ENCODE results near the gene ACVR1. TPM values are rescaled to one million over a fixed set of nuclear protein-coding genes. Genes with fewer than 3 reads are reported as not detected.

Gene ACVR1
- total and polyA plus RNA-seq, 2 donors (not counting 3 experiments of a cell fraction or from before 2014, with no cell fraction given) = 24.8 to 33.6 TPM

DNA sequence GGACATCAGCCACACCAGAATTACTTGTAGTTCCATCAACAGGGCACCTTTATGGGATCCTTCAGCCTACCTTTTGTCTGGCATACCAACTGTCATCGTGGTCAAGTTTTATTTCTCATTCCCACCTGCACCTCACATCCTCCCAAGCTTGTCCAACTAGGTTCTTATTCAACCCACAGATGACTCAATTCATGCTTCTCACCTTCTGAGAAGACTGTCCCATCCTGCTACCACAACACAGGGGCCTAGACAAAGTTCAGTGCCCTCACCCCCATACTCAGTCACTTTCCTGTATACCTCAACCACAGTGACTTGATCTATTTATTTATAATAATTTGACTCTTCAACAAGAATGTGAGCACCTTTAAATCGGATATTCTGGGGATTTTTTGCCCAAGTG, 133.1 kb downstream of the ACVR1 start:
- ChIA-PET CTCF (no interaction called here), POLR2A (no interaction called here)
- TF ChIP-seq GATA2 (IDR thresholded peaks at IDR 0.05; ENCODE audit: insufficient read depth, insufficient read length, low read depth, low read length) = no peak
- no peak for TF ChIP-seq JUN (IDR thresholded peaks at IDR 0.05; ENCODE audit: borderline replicate concordance, insufficient read depth, insufficient read length, low read depth)
- TF ChIP-seq POLR2A (IDR thresholded peaks at IDR 0.05; ENCODE audit: low read depth, low read length) = no peak
- no peak for TF ChIP-seq POLR2AphosphoS5 (IDR thresholded peaks at IDR 0.05; ENCODE audit: insufficient read depth, low read depth, low read length)
- TF ChIP-seq EZH2 (IDR thresholded peaks at IDR 0.05; ENCODE audit: borderline replicate concordance, low read depth, low read length, severe bottlenecking) = no peak
- TF ChIP-seq MYC (IDR thresholded peaks at IDR 0.05; ENCODE audit: low read depth, low read length) = no peak
- TF ChIP-seq MAX (IDR thresholded peaks at IDR 0.05; ENCODE audit: insufficient read depth, insufficient read length) = no peak
- TF ChIP-seq FOS (IDR thresholded peaks at IDR 0.05; ENCODE audit: borderline replicate concordance, insufficient read depth, low read length) = no peak
- TF ChIP-seq, protein P1, sequence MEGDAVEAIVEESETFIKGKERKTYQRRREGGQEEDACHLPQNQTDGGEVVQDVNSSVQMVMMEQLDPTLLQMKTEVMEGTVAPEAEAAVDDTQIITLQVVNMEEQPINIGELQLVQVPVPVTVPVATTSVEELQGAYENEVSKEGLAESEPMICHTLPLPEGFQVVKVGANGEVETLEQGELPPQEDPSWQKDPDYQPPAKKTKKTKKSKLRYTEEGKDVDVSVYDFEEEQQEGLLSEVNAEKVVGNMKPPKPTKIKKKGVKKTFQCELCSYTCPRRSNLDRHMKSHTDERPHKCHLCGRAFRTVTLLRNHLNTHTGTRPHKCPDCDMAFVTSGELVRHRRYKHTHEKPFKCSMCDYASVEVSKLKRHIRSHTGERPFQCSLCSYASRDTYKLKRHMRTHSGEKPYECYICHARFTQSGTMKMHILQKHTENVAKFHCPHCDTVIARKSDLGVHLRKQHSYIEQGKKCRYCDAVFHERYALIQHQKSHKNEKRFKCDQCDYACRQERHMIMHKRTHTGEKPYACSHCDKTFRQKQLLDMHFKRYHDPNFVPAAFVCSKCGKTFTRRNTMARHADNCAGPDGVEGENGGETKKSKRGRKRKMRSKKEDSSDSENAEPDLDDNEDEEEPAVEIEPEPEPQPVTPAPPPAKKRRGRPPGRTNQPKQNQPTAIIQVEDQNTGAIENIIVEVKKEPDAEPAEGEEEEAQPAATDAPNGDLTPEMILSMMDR (IDR thresholded peaks at IDR 0.05; ENCODE audit: extremely low read depth in 1 of 2, insufficient read depth in 1 of 2, low read depth in 1 of 2, low read length in 2 of 2) = no peak
- Histone ChIP-seq H3K9me1 (replicated peaks; ENCODE audit: control insufficient read depth, extremely low read depth, insufficient read depth, low read length) (no peaks in the 10 kb centered on the region), H3K4me3 (replicated peaks in 1 of 3; ENCODE audit: insufficient read depth in 1 of 3, low read depth in 1 of 3, low read length in 3 of 3) (no peak overlapping the region), H4K20me1 (replicated peaks; ENCODE audit: control insufficient read depth, extremely low read depth, insufficient read depth, low read length) (no peaks in the 10 kb centered on the region), H3K9ac (replicated peaks; ENCODE audit: extremely low read depth, insufficient read depth, low read length) (no peak overlapping the region), H3K79me2 (ENCODE audit: control insufficient read depth, insufficient read depth, low read length) (no peaks in the 10 kb centered on the region), H3K4me1 (ENCODE audit: control insufficient read depth, extremely low read depth, insufficient read depth, low read length) (no peaks in the 10 kb centered on the region), H3K4me2 (ENCODE audit: insufficient read depth, low read length) (no peak overlapping the region), H3K27me3 (ENCODE audit: control insufficient read depth in 2 of 2, insufficient read depth in 2 of 2, low read length in 2 of 2) (no peaks in the 10 kb centered on the region), H3K36me3 (ENCODE audit: control insufficient read depth in 2 of 2, extremely low read depth in 1 of 2, insufficient read depth in 2 of 2, low read length in 2 of 2) (no peaks in the 10 kb centered on the region), H3K9me3 (replicated peaks; ENCODE audit: control insufficient read depth, insufficient read depth, low read length) (no peaks in the 10 kb centered on the region), H2AFZ (ENCODE audit: low read depth, low read length) (no peak overlapping the region), H3K27ac (ENCODE audit: insufficient read depth, low read depth, low read length) (no peak overlapping the region)
- no peak for DNase-seq (ENCODE audit: low read depth, low spot score)
- no TSS peak for BruUV-seq (replicated peaks)
- dilution Hi-C loops (cut with MboI; ENCODE audit: extremely low pct_ligation_motif_present, low sequenced_read_pairs) (no loop called here), intact Hi-C loops (cut with micrococcal nuclease) (no loop called here)
- FAIRE-seq = no peak

All from endothelial cell of umbilical vein (primary cell).